ENCODE data around the gene GRIN2C.
"Not testable (repeated sequence)": the region's sequence is repeated elsewhere in the genome, so short reads cannot be mapped to it uniquely, and the experiment has no call there.

Gene GRIN2C

DNA sequence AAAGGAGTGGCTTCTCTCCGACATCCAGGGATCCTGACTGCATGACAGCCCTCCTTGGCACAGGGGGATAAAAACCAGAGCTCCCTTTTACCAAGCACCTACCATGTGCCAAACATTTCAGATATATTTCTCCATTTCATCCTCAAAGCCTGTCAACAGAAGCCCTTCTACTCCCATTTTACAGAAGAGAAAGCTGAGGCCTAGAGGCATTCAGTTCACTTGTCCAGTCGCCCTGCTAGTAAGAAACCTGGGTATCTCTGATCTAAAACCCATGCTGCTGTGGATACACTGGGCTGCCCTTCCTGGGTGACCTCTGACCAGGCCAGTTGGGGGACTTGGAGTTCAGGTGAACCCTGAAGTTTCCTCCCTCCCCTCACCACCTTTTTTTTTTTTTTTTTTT lies 19.0 kb upstream of the GRIN2C start:
- no peak for DNase-seq

DNA sequence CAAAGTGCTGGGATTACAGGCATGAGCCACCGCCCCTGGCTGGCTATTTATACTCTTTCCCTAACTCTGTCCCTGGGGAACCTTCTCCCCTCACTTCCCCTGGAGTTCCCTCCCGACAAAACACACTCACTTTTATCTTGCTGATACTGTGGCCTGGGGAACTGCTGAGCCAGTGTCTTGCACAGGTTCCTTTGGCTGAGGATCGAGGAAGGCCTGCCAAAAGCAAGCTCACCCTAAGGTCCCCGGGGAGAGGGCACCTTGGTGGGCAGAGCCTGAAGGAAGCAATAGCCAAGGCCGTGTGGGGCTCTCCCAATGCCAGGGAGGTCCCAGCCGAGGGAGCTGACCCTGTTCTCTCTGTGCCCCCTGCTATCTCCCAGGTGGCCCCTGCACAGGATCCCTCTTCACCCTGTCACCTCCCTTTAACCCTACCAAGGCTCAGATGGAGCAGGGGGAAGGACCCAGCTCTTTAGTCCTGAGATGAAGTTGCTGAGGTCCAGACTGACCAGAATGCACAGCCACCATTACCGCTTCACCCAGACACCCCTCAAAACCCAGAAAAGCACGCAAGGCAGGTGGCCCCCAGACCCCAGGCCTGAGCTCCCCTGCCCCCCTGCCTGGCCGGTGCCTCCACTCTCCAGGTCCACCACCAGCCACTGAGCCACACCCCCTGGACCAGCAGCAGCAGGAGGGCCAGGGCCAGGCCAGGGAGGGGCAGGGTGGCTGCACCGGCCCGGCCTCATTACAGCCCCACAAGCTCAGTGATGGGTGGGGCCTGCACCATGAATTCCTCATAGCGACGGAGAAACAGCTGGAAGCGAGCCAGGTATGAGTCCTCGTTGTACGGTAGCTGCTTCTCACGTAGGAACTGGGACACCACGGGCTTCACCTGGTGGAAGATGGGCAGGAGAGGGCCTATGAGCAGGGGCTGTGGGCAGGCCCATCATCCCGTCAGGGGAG lies 18.2 kb upstream of the GRIN2C start:
- DNase-seq, result no peak

DNA sequence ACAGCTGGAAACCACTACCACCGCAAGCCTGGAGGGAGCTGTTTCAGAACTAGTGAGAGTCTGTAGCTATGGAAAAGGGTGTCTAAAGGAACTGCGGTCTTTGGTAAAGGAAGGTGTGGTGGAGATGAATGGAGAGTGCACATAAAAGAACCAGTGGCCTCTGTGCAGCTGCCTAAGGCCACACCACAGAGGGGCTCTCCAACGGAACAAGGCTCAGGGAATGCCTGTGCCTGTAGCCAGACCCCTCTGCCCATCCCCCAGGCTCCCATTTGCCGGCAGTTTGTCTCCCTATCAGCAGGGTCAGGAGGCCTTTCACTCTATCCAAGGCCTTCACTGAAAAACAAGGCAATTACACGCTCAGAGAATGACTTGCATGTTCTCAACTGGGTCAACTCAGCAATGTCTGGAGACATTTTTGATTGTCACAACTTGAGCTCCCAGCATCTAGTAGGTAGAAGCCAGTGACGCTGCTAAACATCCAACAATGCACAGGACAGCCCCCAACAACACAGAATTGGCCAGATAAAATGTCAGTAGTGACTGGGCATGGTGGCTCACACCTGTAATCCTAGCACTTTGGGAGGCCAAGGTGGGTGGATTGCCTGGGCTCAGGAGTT lies 16.4 kb upstream of the GRIN2C start:
- DNase-seq, result no peak

DNA sequence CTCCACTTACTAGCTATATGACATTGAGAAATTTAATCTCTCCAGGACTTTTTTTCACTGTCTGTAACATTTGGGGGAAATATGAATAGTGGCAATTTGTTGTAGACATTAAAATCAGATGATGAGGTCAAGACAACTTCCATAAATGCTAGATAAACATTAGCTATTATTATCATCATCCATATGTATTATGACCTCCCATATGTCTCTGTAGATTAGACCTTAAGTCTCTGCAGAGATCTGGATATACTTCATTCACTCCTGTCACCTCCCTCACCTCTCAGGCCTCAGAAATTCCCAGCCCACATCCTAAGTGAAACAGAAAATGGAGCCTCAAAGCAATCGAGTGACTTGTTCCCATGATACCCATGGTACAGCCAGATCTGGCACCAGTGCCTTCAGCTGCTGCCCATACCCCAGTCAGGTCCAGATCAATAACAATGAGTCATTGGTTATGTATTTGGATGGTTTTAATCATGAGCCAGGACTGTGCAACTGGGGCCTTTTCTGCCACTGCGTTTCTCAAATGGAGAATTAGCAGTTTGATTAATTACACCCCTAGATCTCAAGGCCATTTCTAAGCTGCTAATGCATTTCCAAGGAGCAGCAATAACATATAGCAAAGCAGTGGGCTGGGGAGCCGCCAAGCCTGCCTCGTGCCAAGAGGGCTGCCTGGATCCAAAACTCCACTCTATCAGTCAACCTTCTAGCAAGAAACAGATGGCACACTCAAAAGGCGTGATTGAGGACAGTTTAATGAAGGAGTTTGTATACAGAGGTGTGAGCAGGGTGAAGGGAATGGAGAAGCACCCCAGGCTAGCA lies 15.7 kb upstream of the GRIN2C start:
- no peak for DNase-seq

DNA sequence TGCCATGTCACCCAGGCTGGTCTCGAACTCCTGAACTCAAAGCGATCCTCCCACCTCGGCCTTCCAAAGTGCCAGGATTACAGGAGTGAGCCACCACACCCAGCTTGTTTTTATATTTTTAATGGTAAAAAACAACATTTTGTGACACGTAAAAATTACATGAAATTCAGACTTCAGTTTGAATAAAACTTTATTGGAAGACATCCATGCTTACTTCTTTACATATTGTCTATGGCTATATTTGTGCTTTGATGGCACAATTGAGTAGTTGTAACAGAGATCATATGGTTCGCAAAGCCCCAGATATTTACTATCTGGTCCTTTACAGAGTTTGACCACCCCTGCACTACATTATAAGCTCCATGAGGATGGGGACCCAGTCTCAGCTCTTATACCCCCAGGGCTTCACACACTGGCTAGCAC lies 14.9 kb upstream of the GRIN2C start:
- DNase-seq, result no peak

DNA sequence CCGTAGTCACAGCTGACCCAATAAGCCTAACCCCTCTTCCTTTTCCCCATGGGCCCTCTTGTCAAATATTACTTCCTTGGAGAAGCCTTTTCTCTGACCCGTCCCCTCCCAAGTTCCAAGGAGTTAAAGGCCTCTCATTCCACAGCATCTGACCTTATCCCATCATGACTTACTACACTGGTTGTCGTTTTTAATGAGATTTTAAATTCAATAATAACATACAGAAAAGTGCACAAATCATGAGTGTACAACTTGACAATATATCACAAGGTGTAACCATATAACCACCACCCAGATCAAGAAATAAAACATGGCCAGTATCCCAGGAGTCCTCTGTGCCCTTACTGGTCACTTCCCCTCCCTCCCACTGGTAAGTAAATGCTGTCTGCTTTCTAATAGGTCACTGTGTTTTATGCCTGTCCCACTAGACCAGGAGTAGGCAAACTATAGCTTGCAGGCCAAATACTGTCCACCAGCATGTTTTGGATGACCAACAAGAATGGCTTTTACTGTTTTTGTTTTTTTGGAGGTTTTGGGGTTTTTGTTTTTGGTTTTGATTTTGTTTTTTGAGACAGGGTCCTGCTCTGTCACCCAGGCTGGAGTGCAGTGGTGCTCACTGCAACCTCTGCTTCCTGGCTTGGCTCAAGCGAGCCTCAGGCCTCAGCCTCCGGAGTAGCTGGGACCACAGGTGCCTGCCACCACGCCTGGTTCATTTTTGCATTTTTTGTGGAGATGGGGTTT lies 14.4 kb upstream of the GRIN2C start:
- DNase-seq, result no peak

DNA sequence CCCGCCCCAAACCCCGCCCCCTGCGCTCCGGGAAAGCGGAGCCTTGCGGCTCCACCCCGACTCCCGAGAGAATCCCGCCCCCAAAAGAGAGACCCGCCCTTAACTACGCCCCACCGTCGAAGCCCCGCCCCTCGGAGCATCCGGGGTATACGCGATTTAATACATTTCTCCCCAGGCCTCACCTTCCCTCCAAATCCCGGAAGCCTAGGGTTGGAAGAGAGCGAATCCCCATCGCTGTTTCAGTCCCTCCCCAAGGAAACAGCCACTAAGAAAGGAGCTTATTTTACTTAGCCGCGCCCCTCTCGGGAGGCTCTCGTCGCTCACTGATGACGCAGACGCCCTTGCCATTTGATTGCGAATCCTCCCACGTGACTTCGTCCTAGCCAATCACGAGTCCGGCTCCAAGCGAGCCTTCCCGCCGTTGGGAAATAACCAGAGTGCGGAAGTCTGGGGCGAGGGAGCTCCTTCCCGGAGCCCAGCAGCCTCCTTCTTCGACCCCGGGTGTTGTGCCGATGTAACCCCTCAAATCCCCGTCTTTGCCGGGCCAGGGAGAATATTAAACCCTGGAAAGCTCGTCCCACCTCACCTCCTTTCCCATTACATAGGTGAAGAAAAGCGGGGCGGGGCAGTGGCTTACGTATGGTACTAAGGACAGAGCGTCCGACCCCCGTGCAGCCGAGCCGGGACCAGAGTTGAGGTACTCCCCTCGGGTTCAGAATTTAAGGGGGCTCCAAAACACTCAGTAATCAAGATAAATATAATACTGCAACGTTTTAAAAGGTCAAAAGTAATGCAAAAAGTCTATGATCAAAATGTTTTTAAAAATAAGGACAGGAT lies 13.6 kb upstream of the GRIN2C start:
- peak; percentile 99 to 100 for DNase-seq

DNA sequence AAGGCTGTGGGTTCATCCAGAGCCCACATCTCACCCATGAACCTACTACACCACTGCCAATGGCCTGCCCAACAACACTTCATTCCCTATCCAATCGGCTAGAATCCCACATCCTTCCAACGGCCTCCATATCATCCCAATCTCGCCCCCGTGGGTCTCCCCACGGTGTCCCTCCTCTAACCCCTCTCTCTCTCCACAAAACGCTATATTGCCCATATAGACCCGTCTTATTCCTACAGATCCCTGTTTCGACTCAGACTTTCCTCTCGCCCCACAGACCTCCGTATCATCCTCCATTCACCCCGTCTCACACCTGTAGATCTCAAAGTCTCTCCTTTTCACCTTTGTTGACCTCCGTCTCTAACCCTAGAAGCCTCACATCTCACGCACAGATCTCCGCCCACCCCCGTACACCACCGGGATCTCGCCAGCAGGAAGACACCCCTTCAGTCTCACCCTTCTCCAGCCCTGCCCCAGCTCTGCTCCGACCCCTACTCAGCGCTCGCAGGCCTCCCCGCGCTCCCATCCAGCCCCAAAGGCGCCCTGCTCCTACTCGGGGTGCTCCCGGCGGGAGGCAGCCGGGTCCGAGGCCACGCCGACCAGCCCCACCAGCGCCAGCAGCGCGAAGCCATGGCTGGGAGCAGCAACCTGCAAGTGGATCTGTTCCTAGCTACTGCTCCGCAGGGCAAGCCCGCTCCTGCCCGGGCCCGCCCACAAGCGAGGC lies 12.8 kb upstream of the GRIN2C start, which contains the start of gene FDXR:
Gene FDXR (minus strand): TSS at position 682 of the 724 bp plus-strand sequence. CDS start 50 bp downstream, at position 632.
- DNase-seq, result no peak

DNA sequence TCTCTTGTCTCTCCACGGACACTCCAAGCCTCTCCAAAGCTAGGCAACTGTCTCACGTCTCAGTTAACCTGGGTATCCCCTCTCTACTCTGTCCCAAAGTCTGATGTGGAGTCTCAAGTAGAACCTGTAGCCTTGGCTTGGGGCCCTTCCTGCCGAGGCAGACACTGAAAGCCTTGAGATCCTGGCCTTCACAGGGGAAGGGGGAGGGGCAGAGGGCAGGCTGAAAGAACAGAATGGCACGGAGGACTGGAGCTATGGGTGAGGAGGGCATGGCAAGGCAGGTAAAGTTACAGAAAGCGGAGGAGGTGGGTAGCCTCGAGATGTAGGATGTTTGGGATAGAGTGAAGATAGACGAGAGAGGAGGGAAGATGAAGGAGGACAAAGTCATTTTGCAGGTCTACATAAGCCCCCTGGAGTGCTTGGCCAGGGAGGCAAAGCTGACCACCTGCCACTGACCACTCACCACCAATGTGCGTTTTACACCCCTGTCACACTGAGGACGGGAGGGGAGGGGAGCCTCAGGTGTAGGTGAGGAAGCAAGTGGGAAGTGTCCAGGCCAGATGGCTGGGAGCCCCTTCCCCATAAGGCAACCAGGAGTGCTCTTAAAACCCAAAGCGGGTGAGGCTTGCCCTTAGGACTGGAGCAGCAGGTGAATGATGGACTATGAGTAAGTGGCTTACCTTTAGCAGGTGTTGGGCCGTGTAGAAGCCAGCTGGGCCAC lies 11.8 kb upstream of the GRIN2C start:
- DNase-seq, result no peak

DNA sequence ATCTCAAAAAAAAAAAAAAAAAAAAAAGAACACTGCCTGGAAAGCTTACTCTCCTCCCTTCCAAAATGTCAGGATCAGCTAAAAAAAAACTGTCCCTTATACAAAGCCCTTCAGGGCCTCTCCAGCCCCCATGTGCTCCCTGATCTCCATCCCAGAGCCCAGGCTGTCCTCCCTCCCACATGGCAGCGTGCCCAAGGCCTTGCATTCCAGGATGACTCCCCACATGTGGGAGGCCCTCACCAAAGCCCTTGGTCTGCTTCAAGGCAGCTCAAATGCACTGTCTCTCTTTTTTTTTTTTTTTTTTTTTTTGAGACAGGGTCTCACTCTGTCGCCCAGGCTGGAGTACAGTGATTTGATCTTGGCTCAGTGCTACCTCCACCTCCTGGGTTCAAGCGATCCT lies 10.8 kb upstream of the GRIN2C start:
- DNase-seq, result no peak

DNA sequence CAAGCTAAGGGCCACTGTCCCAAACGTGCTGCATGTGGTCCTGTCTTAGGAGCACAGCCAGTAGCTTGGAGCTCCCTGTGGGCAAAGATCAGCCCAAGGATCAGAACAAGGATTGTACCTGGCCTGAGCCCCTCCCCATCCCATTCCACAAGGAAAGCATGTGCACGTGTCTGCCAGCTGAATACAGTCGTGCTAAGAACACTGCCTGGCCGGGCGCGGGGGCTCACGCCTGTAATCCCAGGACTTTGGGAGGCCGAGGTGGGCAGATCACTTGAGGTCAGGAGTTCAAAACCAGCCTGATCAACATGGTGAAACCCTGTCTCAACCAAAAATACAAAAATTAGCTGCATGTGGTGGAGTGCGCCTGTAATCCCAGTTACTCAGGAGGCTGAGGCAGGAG lies 10.3 kb upstream of the GRIN2C start:
- DNase-seq, result not testable (repeated sequence)

DNA sequence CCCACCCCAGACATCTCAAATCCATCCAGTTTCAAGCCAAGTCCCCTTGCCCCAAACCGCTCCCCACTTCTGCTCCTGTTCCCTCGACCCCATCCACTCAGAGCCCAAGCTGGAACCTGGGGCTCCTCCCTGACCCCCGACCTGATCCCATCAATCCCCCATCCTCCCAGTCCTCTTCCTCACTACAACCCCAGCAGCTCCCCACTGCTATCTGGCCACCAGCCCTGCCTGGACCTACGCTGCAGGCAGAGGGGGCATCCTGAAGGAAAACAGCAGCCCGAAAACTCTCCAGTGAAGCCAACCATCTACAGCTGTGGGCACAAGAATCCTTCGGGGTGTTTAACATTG lies 9.2 kb upstream of the GRIN2C start:
- DNase-seq, result no peak

DNA sequence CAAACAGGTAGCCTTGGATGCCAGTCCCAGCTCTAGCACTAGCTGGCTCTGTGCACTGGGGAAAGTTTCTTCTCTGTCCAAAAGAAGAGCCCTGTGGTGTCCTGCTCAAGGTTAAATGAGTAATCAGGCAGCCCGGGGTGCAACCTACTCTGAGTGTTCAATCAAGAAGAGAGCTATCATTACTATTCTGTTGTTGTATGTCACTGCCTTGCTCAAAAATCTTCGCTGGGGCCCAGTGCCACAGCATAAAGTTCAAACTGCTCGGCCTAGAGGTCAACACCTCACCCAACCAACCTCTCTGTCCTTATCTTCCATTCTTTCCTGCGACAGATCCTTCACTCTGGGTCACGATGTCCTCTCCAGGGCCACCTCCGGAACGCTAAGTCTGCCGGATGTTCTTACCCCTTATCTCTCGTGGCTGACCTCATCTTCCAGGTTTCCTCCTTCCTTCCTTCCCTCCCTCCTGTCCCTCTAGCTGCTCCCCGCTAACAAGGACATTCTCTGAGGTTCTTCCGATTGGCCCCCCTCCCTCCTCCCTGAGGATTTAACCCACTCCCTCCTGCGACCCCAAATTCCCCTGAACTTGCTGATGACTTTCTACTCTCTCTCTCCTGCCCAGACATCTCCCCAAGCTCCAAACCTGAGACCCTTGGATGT lies 8.7 kb upstream of the GRIN2C start:
- no peak for DNase-seq

DNA sequence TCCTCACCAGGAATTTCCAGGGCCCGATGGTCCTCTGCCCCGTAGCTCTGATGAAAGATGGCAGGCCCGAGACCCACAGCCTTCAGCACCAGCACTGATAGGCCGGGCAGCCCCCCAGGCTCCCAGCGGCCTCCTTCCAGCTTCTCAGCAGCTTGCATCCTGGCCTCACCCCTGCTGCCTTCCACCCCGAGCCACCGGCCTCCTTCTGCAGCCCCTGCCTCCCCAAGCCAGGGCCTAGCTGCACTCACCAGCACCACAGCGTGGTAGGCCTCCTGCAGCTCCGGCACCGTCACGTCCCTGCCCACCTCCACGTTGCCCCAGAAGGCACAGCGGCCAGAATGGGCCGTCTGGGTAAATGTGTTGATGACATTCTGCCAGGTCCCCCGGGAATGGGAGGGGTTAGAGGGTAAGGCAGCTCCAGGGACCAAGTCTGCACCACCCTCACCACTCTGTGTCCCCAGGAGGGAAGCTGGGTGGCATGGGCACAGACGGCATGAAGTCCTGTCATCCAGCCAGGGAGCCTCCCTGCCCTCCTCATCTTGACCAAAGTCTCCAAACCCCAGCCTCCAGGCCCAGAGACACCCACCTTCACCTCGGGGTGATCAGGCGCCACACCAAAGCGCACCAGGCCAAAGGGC lies 6.6 kb upstream of the GRIN2C start:
- DNase-seq, result no peak

DNA sequence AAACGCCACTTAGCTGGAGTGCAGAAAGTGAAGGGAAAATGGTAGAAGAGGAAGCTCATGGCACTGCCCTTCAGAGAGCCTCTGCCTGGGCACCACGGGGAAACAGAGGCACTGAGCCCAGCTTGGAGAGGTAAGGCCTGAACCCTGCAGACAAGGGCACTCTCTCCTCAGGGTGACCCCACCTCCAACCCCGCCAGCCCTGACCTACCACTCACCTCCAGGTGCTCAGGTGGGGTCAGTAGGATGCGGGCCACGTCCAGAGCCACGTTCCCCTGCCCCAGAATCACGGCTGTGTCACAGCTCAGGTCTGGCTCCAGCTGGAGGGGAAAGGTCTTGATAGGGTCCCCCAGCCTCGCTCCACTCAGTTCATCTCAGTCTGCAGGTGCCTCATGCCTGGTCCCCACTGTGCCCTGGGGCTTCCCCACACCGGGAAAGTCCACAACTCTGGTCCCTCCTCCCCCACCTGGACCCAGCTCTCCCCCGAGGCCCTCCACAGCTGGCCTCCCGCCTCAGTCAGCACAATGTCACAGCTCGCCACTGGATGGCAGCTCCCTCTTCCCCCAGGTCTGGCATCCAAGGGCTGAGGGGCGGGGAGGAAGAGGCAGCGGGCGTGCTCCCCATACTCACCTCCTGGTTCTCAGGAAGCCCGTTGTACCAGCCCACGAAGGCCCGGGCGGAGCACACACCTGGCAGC lies 6.0 kb upstream of the GRIN2C start:
- DNase-seq, result no peak

DNA sequence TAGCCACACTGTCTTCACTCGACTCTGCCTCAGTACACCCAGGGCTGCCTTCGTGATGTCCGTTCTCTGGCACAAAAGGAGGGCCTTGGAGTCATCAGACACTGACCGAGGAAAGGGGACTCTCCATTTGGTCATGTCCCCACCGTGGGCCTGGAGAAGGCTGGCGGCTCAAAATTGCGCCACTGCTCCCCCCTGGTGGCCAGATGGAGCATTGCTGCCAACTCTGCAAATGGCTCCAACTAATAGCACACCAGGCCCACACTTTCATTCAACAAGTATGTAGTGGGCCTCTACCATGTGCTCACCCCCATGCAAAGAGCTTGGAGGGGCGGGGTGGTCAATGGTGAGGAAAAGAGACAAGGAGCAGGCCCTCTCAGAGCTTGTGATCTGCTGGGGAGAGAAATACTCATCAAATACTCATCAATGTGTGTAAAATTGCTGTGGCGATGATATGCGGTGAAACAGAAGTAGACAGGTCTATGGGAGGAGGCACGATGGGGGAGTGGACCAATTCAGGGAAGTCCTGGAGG lies 5.2 kb upstream of the GRIN2C start:
- DNase-seq, result peak; percentile 72 to 78

DNA sequence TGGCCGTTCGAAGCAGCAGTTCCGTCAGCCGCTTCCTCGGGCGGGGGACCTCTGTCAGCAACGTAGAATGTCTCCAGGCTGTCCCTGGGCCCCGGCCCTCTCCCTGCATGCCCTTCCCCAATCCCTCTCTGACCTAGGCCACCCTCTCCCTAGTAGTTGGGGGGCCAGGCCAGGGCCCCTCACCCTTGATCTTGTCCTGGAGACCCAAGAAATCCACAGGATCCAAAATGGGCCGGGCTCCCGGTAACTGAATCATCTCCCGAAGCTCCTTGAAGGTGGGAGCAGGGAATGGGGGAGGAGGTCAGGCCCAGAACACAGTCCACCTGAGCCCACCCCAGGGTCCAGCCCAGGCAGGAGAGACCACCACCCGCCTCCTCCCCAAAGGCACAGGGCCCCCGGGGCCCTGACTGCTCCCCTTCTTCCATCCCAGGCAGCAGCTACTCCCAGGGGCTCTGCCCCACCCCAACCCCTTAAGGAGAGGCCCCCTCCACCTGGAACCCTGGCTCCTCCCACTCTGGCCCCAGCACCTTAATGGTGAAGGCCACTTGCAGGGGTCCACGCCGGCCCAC lies 4.7 kb upstream of the GRIN2C start:
- no peak for DNase-seq
